GM12878 (cell line): Measurements from ENCODE around the gene BNIP3. TPM values are rescaled to one million over a fixed set of nuclear protein-coding genes. Genes with fewer than 3 reads are reported as not detected.

ENCODE experiments used
- ATAC-seq: fragments of 200-7000 bp; cut with Tn5 transposase; 3 replicates; pipeline ENCODE4 v1.9.1; 2020; ENCODE audit warnings: mild to moderate bottlenecking, moderate library complexity
- BruUV-seq: library from RNA; stranded (reverse); fragments of 400-500 nt; replicated peaks from 2 replicates; lab custom pipeline; 2021; lab: Mats Ljungman, UMichigan
- CTCF ChIA-PET: fragments of 300-600 bp; sonication (Branson Sonifier 250); formaldehyde crosslinking; extraction: SDS; loops from one replicate; lab custom pipeline; 2021; ENCODE audit warnings: inconsistent platforms; lab: Yijun Ruan, JAX
- POLR2A ChIA-PET: fragments of 350-600 bp; formaldehyde crosslinking; extraction: SDS; loops from one replicate; lab custom pipeline; 2021; ENCODE audit warnings: inconsistent platforms; lab: Charles Lee
- RAD21 ChIA-PET: fragments of 300-600 bp; sonication (Branson Sonifier 250); formaldehyde crosslinking; loops from one replicate; lab custom pipeline; 2023; ENCODE audit warnings: antibody characterized with exemption; ENCODE audit not compliant: unreplicated experiment; lab: Charles Lee
- SMC1A ChIA-PET: fragments of 300-600 bp; sonication (Branson Sonifier 250); formaldehyde crosslinking; loops from one replicate; lab custom pipeline; 2023; ENCODE audit not compliant: unreplicated experiment, uncharacterized antibody; lab: Charles Lee
- DNase-seq: peaks from one replicate; pipeline ENCODE4 v3.0.0-alpha.2; 2011; ENCODE audit warnings: low read depth, low spot score
- FAIRE-seq: peaks from 3 replicates; lab custom pipeline; 2011; peaks lifted over from hg19 to GRCh38; lab: Jason Lieb, UNC
- H2AFZ ChIP-seq: 2 replicates; pipeline ENCODE4 v1.6.0; 2011; ENCODE audit warnings: low read depth, low read length, control low read depth; ENCODE audit not compliant: control insufficient read depth
- H3K27ac ChIP-seq: 2 replicates; pipeline ENCODE4 v1.5.1; 2011; ENCODE audit warnings: control low read depth; ENCODE audit not compliant: control insufficient read depth, insufficient read depth
- H3K27me3 ChIP-seq, 2 experiments: replicated peaks in 1 of 2; 2 replicates each; pipeline versions ENCODE4 v1.6.0 to v1.6.1; 2011; ENCODE audit warnings: low read length in 1 of 2; ENCODE audit not compliant: control insufficient read depth in 2 of 2, insufficient read depth in 2 of 2
- H3K36me3 ChIP-seq, 2 experiments: 2 replicates each; pipeline ENCODE4 v1.5.1; 2011; ENCODE audit warnings: low read length in 1 of 2; ENCODE audit not compliant: control insufficient read depth in 2 of 2, insufficient read depth in 2 of 2
- H3K4me1 ChIP-seq: 2 replicates; pipeline ENCODE4 v1.6.1; 2011; ENCODE audit warnings: mild to moderate bottlenecking, low read length, moderate library complexity, mixed read lengths; ENCODE audit not compliant: control insufficient read depth, insufficient read depth
- H3K4me2 ChIP-seq: 2 replicates; pipeline ENCODE4 v1.6.0; 2011; ENCODE audit warnings: control low read depth; ENCODE audit not compliant: control insufficient read depth, insufficient read depth
- H3K4me3 ChIP-seq: fragments of 200-600 bp; sonication (generic); 2 replicates; pipeline ENCODE4 v1.5.1; 2016
- H3K79me2 ChIP-seq: 2 replicates; pipeline ENCODE4 v1.6.0; 2011; ENCODE audit warnings: low read length; ENCODE audit not compliant: control insufficient read depth, insufficient read depth
- H3K9ac ChIP-seq: 2 replicates; pipeline ENCODE4 v1.8.0; 2011; ENCODE audit warnings: low read length, control low read depth, mixed read lengths; ENCODE audit not compliant: control insufficient read depth, insufficient read depth
- H3K9me3 ChIP-seq: replicated peaks from 3 replicates; pipeline ENCODE4 v1.5.1; 2011; ENCODE audit warnings: mild to moderate bottlenecking, low read length; ENCODE audit not compliant: control insufficient read depth, insufficient read depth
- H4K20me1 ChIP-seq: 2 replicates; pipeline ENCODE4 v1.6.0; 2011; ENCODE audit not compliant: control insufficient read depth, insufficient read depth
- BMI1 ChIP-seq: fragments of 450-650 bp; IDR thresholded peaks from 2 replicates; pipeline ENCODE4 v1.6.1; 2016; ENCODE audit warnings: mild to moderate bottlenecking, moderate library complexity, borderline replicate concordance
- CEBPZ ChIP-seq: fragments of 150-350 bp; IDR thresholded peaks from 2 replicates; pipeline ENCODE4 v1.6.1; 2016; ENCODE audit warnings: low read depth, low read length
- CREB1 ChIP-seq: IDR thresholded peaks from 2 replicates; pipeline ENCODE4 v1.6.1; 2012; ENCODE audit warnings: low read depth, mild to moderate bottlenecking, inconsistent platforms
- EGR1 ChIP-seq, 2 experiments: IDR thresholded peaks; 1 replicate in 1 of 2; 2 replicates in 1 of 2; pipeline ENCODE4 v1.6.1; 2011 to 2012; ENCODE audit warnings: low read depth in 2 of 2, low read length in 2 of 2, borderline replicate concordance in 1 of 2, mild to moderate bottlenecking in 1 of 2, moderate library complexity in 1 of 2
- FOXM1 ChIP-seq: IDR thresholded peaks from 2 replicates; pipeline ENCODE4 v1.6.1; 2012; ENCODE audit warnings: low read depth, mild to moderate bottlenecking, inconsistent platforms, low read length, moderate library complexity
- GATAD2B ChIP-seq: fragments of 450-650 bp; conservative IDR thresholded peaks from 2 replicates; pipeline ENCODE4 v1.6.1; 2017; ENCODE audit warnings: low read depth, mild to moderate bottlenecking, moderate library complexity
- IRF4 ChIP-seq: IDR thresholded peaks from 2 replicates; pipeline ENCODE4 v1.6.1; 2011; ENCODE audit warnings: low read depth, low read length
- MEF2A ChIP-seq: IDR thresholded peaks from 2 replicates; pipeline ENCODE4 v1.6.1; 2011; ENCODE audit warnings: low read depth, mild to moderate bottlenecking, low read length, moderate library complexity; ENCODE audit not compliant: insufficient read depth
- MLLT1 ChIP-seq: fragments of 450-650 bp; IDR thresholded peaks from 2 replicates; pipeline ENCODE4 v1.6.1; 2016; ENCODE audit warnings: mild to moderate bottlenecking
- PML ChIP-seq: IDR thresholded peaks from 2 replicates; pipeline ENCODE4 v1.6.1; 2012; ENCODE audit warnings: low read length, inconsistent platforms
- POLR2AphosphoS5 ChIP-seq: IDR thresholded peaks from 2 replicates; pipeline ENCODE4 v1.6.1; 2011; ENCODE audit warnings: mild to moderate bottlenecking, low read length, inconsistent platforms
- SMAD5 ChIP-seq: IDR thresholded peaks from 2 replicates; pipeline ENCODE4 v1.6.1; 2016; ENCODE audit warnings: antibody characterized with exemption, low read depth
- SREBF1 ChIP-seq: IDR thresholded peaks from 2 replicates; pipeline ENCODE4 v1.6.1; 2012; ENCODE audit warnings: mild to moderate bottlenecking, low read length
- WGBS: methylation state at CpG from one replicate; pipeline ENCODE4 v1.1.6; 2016; ENCODE audit warnings: low lambda C conversion rate; ENCODE audit not compliant: insufficient replicate concordance, insufficient coverage; ENCODE audit errors: missing lambda C conversion rate; 5-methylcytosine and 5-hydroxymethylcytosine counted together
- in situ Hi-C: fragments of 300-500 bp; cut with MboI; formaldehyde crosslinking; loops from 9 replicates; pipeline ENCODE4 v1.14.3; 2018; ENCODE audit warnings: mixed read lengths
- intact Hi-C: fragments of 100-400 bp; cut with micrococcal nuclease; formaldehyde crosslinking; loops from one replicate; pipeline ENCODE4 v1.14.2; 2022; ENCODE audit not compliant: unreplicated experiment
- polyA plus RNA-seq, 11 experiments: library from polyadenylated mRNA; depleted of rRNA in 4 of 11; unstranded in 6 of 11; stranded (reverse) in 5 of 11; fragments of >200 nt; fragmentation: Nextera tagmentation in 4 of 11; fragmentation: Illumina TruSeq in 1 of 11; extraction: Ambion mirVana in 4 of 11; extraction: Trizol in 1 of 11; gene quantifications; 1 replicate in 1 of 11; 2 replicates in 10 of 11; pipeline versions ENCODE4 v1.2.1 to v1.2.3, GENCODE V29; 2011 to 2016; ENCODE audit warnings: inconsistent platforms in 2 of 11, missing spikeins in 2 of 11, low read depth in 1 of 11
- total RNA-seq, 4 experiments: library from RNA; depleted of rRNA in 3 of 4; stranded (reverse); fragments of >200 nt in 3 of 4; fragmentation: Illumina TruSeq in 1 of 4; extraction: Trizol in 1 of 4; gene quantifications; 2 replicates each; pipeline versions ENCODE4 v1.2.1 to v1.2.3, GENCODE V29; 2013 to 2021

BNIP3 gene
- total and polyA plus RNA-seq, 10 of the 15 experiments (the other 5 are each of a cell fraction or from before 2014, with no cell fraction given): 7.7 to 122 (median 29.9) TPM

GRCh38 chr10:131944976-131945695 lies 36.6 kb downstream of the BNIP3 start:
- intact Hi-C loops (no loop called here), in situ Hi-C loops (no loop called here)
- FAIRE-seq (no peak), ATAC-seq (no peak), DNase-seq (no peak)
- no peak for TF ChIP-seq FOXM1
- no peak for TF ChIP-seq POLR2AphosphoS5
- no peak for TF ChIP-seq PML
- no peak for TF ChIP-seq CREB1
- TF ChIP-seq SMAD5: no peak
- TF ChIP-seq EGR1 (IDR thresholded peaks at IDR 0.05; ENCODE audit: borderline replicate concordance in 1 of 2, low read depth in 2 of 2, low read length in 2 of 2): no peak
- no peak for TF ChIP-seq MEF2A
- Histone ChIP-seq H3K36me3 (peaks cover 29 to 31% of the 10 kb centered on the region in 2 experiments), H3K79me2 (no peaks in the 10 kb centered on the region), H3K4me2 (no peak overlapping the region), H3K4me1 (no peaks in the 10 kb centered on the region), H4K20me1 (no peaks in the 10 kb centered on the region), H3K27me3 (no peaks in the 10 kb centered on the region), H3K27ac (no peak overlapping the region), H3K9me3 (no peaks in the 10 kb centered on the region), H3K9ac (no peak overlapping the region), H2AFZ (no peak overlapping the region), H3K4me3 (no peak overlapping the region)
- RAD21 ChIA-PET: no interaction called here
- WGBS: 99% methylated on average over 28 of the region's 28 CpGs
- POLR2A ChIA-PET: no interaction called here
- BruUV-seq: no TSS peak
- CTCF ChIA-PET: interaction anchor here (0.6 kb wide), 1 partner anchor 745 kb away, joined by 3 read pairs; no protein-coding TSS in a partner anchor
- SMC1A ChIA-PET: interaction anchor here (1.3 kb wide), 1 partner anchor 39 kb away, joined by 3 read pairs; no protein-coding TSS in a partner anchor

GRCh38 chr10:131944412-131944811 lies 37.3 kb downstream of the BNIP3 start:
- whole genome bisulfite sequencing: 98% methylated on average over 4 of the region's 4 CpGs
- Histone ChIP-seq H3K79me2 (no peaks in the 10 kb centered on the region), H3K9me3 (no peaks in the 10 kb centered on the region), H4K20me1 (no peaks in the 10 kb centered on the region), H3K36me3 (peaks cover 28 to 30% of the 10 kb centered on the region in 2 experiments), H3K27ac (no peak overlapping the region), H3K9ac (no peak overlapping the region), H3K27me3 (no peaks in the 10 kb centered on the region), H3K4me1 (no peaks in the 10 kb centered on the region), H2AFZ (no peak overlapping the region), H3K4me2 (no peak overlapping the region), H3K4me3 (no peak overlapping the region)
- POLR2A ChIA-PET: no interaction called here
- DNase-seq: no peak
- in situ Hi-C loops (no loop called here), intact Hi-C loops (no loop called here)
- no peak for ATAC-seq
- CTCF ChIA-PET: no interaction called here
- no peak for FAIRE-seq
- SMC1A ChIA-PET: interaction anchor here (1.3 kb wide), 1 partner anchor 39 kb away, joined by 3 read pairs; no protein-coding TSS in a partner anchor
- RAD21 ChIA-PET: no interaction called here
- no TSS peak for BruUV-seq
- no peak for TF ChIP-seq GATAD2B
- TF ChIP-seq MLLT1: no peak
- no peak for TF ChIP-seq SREBF1
- no peak for TF ChIP-seq IRF4
- no peak for TF ChIP-seq BMI1
- TF ChIP-seq CEBPZ: no peak
- TF ChIP-seq SMAD5: no peak
